SK-N-SH treated with all-trans-retinoic acid at 6 μM for 48 hours (cell line): ENCODE data around the gene DCN.

Source experiments
- GLIS3 ChIP-seq: fragments of 250-450 bp; sonication (Bioruptor Pico); IDR thresholded peaks from 2 replicates; pipeline ENCODE4 v1.5.0; 2020; ENCODE audit warnings: mild to moderate bottlenecking, moderate library complexity
- PPARA ChIP-seq: fragments of 250-450 bp; sonication (Bioruptor Pico); IDR thresholded peaks from 2 replicates; pipeline ENCODE4 v1.5.0; 2020; ENCODE audit warnings: mild to moderate bottlenecking, borderline replicate concordance
- RARB ChIP-seq: fragments of 250-450 bp; sonication (Bioruptor Pico); IDR thresholded peaks from 2 replicates; pipeline ENCODE4 v1.8.0; 2021; ENCODE audit warnings: mild to moderate bottlenecking, moderate library complexity
- SNAI2 ChIP-seq: fragments of 250-450 bp; sonication (Bioruptor Pico); IDR thresholded peaks from 2 replicates; pipeline ENCODE4 v1.5.0; 2020; ENCODE audit warnings: mild to moderate bottlenecking, moderate library complexity
- TCF4 ChIP-seq: fragments of 250-450 bp; sonication (Bioruptor Pico); IDR thresholded peaks from 2 replicates; pipeline ENCODE4 v1.8.0; 2021; ENCODE audit warnings: mild to moderate bottlenecking, moderate library complexity, borderline replicate concordance
- TOX ChIP-seq: fragments of 250-450 bp; sonication (Bioruptor Pico); IDR thresholded peaks from 2 replicates; pipeline ENCODE4 v1.8.0; 2021; ENCODE audit warnings: mild to moderate bottlenecking, moderate library complexity, borderline replicate concordance
- TSHZ2 ChIP-seq: fragments of 250-450 bp; sonication (Bioruptor Pico); IDR thresholded peaks from 2 replicates; pipeline ENCODE4 v1.5.0; 2020; ENCODE audit warnings: mild to moderate bottlenecking, moderate library complexity
- ZC3H10 ChIP-seq: fragments of 250-450 bp; sonication (Bioruptor Pico); IDR thresholded peaks from 2 replicates; pipeline ENCODE4 v1.5.1; 2021; ENCODE audit warnings: mild to moderate bottlenecking, moderate library complexity
- ZFP3 ChIP-seq: fragments of 250-450 bp; sonication (Bioruptor Pico); IDR thresholded peaks from 2 replicates; pipeline ENCODE4 v1.5.0; 2020; ENCODE audit warnings: mild to moderate bottlenecking, moderate library complexity
- TF ChIP-seq, protein P1 (sequence below): fragments of 250-450 bp; sonication (Bioruptor Pico); IDR thresholded peaks from 2 replicates; pipeline ENCODE4 v1.8.0; 2020; ENCODE audit warnings: mild to moderate bottlenecking, moderate library complexity, borderline replicate concordance
- TF ChIP-seq, protein P2 (sequence below): fragments of 250-450 bp; sonication (Bioruptor Pico); IDR thresholded peaks from 2 replicates; pipeline ENCODE4 v1.8.0; 2021; ENCODE audit warnings: low read depth, mild to moderate bottlenecking, moderate library complexity, borderline replicate concordance
- TF ChIP-seq, protein P3 (sequence below): fragments of 250-450 bp; sonication (Bioruptor Pico); IDR thresholded peaks from 2 replicates; pipeline ENCODE4 v1.5.1; 2020; ENCODE audit warnings: low read depth, mild to moderate bottlenecking, moderate library complexity

- TF ChIP-seq TOX (CRISPR knock-in tag) (no peak), GLIS3 (CRISPR knock-in tag) (no peak), ZFP3 (no peak), TSHZ2 (CRISPR knock-in tag) (no peak), TCF4 (CRISPR knock-in tag) (no peak), RARB (CRISPR knock-in tag) (no peak), ZC3H10 (CRISPR knock-in tag) (no peak), PPARA (CRISPR knock-in tag) (no peak), SNAI2 (CRISPR knock-in tag) (no peak)
- TF ChIP-seq, protein P1, sequence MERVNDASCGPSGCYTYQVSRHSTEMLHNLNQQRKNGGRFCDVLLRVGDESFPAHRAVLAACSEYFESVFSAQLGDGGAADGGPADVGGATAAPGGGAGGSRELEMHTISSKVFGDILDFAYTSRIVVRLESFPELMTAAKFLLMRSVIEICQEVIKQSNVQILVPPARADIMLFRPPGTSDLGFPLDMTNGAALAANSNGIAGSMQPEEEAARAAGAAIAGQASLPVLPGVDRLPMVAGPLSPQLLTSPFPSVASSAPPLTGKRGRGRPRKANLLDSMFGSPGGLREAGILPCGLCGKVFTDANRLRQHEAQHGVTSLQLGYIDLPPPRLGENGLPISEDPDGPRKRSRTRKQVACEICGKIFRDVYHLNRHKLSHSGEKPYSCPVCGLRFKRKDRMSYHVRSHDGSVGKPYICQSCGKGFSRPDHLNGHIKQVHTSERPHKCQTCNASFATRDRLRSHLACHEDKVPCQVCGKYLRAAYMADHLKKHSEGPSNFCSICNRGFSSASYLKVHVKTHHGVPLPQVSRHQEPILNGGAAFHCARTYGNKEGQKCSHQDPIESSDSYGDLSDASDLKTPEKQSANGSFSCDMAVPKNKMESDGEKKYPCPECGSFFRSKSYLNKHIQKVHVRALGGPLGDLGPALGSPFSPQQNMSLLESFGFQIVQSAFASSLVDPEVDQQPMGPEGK (CRISPR knock-in tag), result no peak
- TF ChIP-seq, protein P2, sequence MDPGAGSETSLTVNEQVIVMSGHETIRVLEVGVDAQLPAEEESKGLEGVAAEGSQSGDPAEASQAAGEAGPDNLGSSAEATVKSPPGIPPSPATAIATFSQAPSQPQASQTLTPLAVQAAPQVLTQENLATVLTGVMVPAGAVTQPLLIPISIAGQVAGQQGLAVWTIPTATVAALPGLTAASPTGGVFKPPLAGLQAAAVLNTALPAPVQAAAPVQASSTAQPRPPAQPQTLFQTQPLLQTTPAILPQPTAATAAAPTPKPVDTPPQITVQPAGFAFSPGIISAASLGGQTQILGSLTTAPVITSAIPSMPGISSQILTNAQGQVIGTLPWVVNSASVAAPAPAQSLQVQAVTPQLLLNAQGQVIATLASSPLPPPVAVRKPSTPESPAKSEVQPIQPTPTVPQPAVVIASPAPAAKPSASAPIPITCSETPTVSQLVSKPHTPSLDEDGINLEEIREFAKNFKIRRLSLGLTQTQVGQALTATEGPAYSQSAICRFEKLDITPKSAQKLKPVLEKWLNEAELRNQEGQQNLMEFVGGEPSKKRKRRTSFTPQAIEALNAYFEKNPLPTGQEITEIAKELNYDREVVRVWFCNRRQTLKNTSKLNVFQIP (CRISPR knock-in tag), result no peak
- TF ChIP-seq, protein P3, sequence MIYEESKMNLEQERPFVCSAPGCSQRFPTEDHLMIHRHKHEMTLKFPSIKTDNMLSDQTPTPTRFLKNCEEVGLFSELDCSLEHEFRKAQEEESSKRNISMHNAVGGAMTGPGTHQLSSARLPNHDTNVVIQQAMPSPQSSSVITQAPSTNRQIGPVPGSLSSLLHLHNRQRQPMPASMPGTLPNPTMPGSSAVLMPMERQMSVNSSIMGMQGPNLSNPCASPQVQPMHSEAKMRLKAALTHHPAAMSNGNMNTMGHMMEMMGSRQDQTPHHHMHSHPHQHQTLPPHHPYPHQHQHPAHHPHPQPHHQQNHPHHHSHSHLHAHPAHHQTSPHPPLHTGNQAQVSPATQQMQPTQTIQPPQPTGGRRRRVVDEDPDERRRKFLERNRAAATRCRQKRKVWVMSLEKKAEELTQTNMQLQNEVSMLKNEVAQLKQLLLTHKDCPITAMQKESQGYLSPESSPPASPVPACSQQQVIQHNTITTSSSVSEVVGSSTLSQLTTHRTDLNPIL (CRISPR knock-in tag), result no peak
Measured at GRCh38 chr12:91161009-91161408, 21.6 kb downstream of the DCN start.
